Measurements from ENCODE around the gene DSTN. TPM values are rescaled to one million over a fixed set of nuclear protein-coding genes. Genes with fewer than 3 reads are reported as not detected.

DSTN gene
- polyA plus RNA-seq, 1 donor = 304 TPM

DNA sequence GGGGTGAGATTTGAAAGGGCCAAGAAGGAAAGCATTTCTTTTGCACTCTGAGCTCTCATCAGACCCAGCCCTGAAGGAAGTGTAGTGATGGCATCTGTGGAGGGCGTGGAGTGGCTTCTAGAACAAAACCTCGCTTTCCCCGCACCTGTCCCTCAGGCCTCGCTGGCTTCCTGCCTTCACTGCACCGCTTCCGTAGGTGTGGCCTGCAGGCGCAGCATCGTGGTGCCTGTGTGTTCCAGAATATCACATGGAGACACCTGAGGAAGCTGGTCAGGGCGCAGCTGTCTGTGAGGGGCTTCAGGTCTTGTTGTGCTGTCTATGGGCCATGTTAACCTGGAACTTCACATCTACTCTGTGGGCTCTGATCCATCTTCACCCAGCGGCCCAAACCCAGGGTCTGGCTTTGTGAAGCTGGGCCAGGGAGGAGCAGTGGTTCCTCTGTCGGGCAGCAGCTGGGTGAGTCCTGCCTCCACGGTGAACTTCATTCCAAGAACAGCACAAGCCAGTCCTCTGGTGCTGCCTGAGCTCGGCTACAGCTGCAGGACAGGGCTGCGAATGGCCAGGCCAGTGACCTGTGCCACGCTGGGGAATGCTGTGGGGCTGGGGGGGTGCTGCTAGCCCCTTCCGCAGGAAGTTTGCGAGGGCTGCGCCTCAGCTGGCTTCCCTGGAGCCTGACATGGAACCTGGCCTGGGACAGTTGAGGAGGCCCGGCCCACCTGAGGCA lies 40.9 kb downstream of the DSTN start:
- no peaks in the 10 kb centered on the region for H3K27me3 ChIP-seq (ENCODE audit: control insufficient read depth, insufficient read depth, low read length)
- no peak overlapping the region for H3K4me3 ChIP-seq (ENCODE audit: low read length)
- H3K36me3 ChIP-seq (ENCODE audit: control insufficient read depth, insufficient read depth, low read length) = peaks cover 74% of the 10 kb centered on the region
- WGBS (ENCODE audit: insufficient coverage, low lambda C conversion rate) = no CpG with 5 or more reads among the region's 19 CpGs
- DNase-seq = no peak
- no peak overlapping the region for H3K27ac ChIP-seq (ENCODE audit: low read length)
- H3K4me1 ChIP-seq (ENCODE audit: control insufficient read depth, insufficient read depth, low read length) = peaks cover 37% of the 10 kb centered on the region
- peaks cover 4% of the 10 kb centered on the region for H3K9me3 ChIP-seq (ENCODE audit: control insufficient read depth, low read depth, low read length)

DNA sequence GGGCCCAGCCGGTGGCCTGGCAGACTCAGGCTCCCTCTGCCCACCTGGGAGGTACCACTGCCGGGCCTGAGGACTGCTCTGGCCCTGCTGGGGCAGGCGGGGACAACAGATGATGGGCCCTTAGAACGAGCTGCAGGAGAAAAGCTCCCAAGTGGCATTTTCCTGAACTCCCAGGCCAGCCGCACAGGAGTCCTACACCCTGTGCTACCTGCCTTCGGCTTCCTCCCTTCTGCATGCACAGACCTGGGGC lies 41.3 kb downstream of the DSTN start:
- Histone ChIP-seq H3K27me3 (ENCODE audit: control insufficient read depth, insufficient read depth, low read length) (no peaks in the 10 kb centered on the region), H3K4me1 (ENCODE audit: control insufficient read depth, insufficient read depth, low read length) (peaks cover 41% of the 10 kb centered on the region), H3K36me3 (ENCODE audit: control insufficient read depth, insufficient read depth, low read length) (peaks cover 79% of the 10 kb centered on the region), H3K4me3 (ENCODE audit: low read length) (no peak overlapping the region), H3K9me3 (ENCODE audit: control insufficient read depth, low read depth, low read length) (peaks cover 4% of the 10 kb centered on the region), H3K27ac (ENCODE audit: low read length) (no peak overlapping the region)
- no peak for DNase-seq
- WGBS (ENCODE audit: insufficient coverage, low lambda C conversion rate) = no CpG with 5 or more reads among the region's 6 CpGs

DNA sequence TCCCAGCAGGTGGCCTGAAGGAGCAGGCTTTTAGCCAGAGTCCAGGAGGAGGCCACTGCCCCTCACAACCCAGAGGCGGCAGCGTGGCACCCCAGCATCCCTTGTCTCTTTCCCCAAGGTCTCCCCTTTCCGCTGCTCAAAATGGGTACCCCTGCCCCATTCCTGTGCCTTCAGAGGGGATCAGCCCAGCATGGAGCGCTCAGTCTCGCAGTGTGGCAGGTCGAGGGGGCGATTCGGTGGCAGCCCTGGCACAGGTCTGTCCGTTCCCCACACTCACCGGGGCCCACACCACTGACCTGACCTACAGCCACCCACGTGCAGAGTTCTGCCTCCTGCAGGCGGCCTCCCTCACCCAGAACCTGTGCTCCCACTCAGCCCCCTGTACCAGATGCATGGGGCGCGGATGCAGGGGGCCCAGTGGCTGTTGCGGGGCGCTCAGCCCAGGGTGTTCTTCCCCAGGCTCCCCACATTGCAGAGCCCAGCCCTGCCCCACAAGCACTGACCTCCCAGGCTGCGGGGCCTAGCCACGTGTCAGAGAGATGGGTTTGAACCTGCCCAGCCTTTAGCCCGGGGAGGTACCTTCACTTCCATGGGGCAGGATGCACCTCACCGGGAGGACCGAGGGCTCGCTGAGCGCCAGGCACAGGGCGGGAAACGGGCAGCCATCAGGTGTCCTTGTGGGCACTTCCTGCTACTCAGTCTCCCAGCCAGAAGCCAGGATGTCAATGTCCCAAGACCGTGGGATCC lies 41.8 kb downstream of the DSTN start:
- H3K27ac ChIP-seq (ENCODE audit: low read length) = peak overlapping the region; percentile 23
- peaks cover 4% of the 10 kb centered on the region for H3K9me3 ChIP-seq (ENCODE audit: control insufficient read depth, low read depth, low read length)
- WGBS (ENCODE audit: insufficient coverage, low lambda C conversion rate) = no CpG with 5 or more reads among the region's 26 CpGs
- peaks cover 81% of the 10 kb centered on the region for H3K36me3 ChIP-seq (ENCODE audit: control insufficient read depth, insufficient read depth, low read length)
- peaks cover 43% of the 10 kb centered on the region for H3K4me1 ChIP-seq (ENCODE audit: control insufficient read depth, insufficient read depth, low read length)
- no peak overlapping the region for H3K4me3 ChIP-seq (ENCODE audit: low read length)
- no peaks in the 10 kb centered on the region for H3K27me3 ChIP-seq (ENCODE audit: control insufficient read depth, insufficient read depth, low read length)
- peak in 1 of 2 donors; percentile 42 for DNase-seq

DNA sequence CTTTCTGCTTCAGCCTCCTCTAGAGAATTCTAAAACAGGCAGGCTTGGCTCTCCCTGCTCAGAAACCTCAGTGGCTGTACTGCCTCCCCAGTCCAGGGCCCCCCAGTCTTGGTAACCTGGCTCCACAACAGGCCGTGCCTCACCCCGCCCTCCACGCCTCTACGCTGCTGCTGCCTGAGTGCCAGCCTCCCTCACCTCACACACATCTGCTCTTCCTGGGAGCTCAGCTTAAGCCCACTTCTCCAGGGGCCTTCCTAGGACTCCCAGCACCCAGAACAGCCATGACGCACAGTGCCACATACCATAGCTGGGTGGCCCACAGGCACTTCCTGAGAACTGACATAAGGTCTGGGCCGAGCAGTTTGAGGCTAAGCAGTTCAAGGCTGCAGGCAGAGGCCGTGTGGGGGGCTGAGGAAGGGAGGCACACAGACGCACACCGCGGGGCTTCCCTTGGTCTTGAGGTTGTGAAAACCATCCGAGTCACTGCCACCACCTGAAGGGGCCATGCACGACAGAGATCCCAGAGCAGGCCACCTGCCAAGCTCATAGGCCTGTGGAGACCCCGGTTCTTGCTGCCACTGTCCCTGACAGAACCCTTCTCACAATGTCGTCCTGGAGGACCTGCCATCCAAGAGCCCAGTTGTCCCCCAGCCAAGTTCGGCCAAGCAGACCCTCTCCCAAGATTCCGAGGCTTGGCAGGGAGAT lies 42.6 kb downstream of the DSTN start:
- Histone ChIP-seq H3K27ac (ENCODE audit: low read length) (peak overlapping the region; percentile 23), H3K27me3 (ENCODE audit: control insufficient read depth, insufficient read depth, low read length) (no peaks in the 10 kb centered on the region), H3K4me3 (ENCODE audit: low read length) (no peak overlapping the region), H3K4me1 (ENCODE audit: control insufficient read depth, insufficient read depth, low read length) (peaks cover 43% of the 10 kb centered on the region), H3K36me3 (ENCODE audit: control insufficient read depth, insufficient read depth, low read length) (peaks cover 84% of the 10 kb centered on the region), H3K9me3 (ENCODE audit: control insufficient read depth, low read depth, low read length) (peaks cover 4% of the 10 kb centered on the region)
- peak in 1 of 2 donors; percentile 38 for DNase-seq
- WGBS (ENCODE audit: insufficient coverage, low lambda C conversion rate) = no CpG with 5 or more reads among the region's 16 CpGs

DNA sequence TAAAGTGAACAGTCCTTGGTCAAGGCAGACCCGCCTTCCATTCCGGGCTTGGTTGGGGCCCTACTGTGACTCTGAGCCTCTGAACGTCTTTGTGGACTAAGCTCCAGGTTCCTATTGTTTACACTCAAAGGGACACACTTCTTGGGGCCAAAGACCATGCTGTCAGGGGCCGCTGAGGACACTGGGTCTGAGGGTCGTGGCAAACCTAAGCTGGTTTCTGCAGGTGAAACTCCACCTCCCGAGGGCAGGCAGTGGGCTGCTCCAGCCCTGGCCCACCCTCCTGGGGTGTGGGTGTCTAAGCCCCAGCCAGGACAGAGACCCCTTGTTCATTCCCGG lies 43.1 kb downstream of the DSTN start:
- no CpG with 5 or more reads among the region's 7 CpGs for WGBS (ENCODE audit: insufficient coverage, low lambda C conversion rate)
- Histone ChIP-seq H3K9me3 (ENCODE audit: control insufficient read depth, low read depth, low read length) (peaks cover 4% of the 10 kb centered on the region), H3K4me3 (ENCODE audit: low read length) (no peak overlapping the region), H3K27me3 (ENCODE audit: control insufficient read depth, insufficient read depth, low read length) (no peaks in the 10 kb centered on the region), H3K27ac (ENCODE audit: low read length) (no peak overlapping the region), H3K4me1 (ENCODE audit: control insufficient read depth, insufficient read depth, low read length) (peaks cover 43% of the 10 kb centered on the region), H3K36me3 (ENCODE audit: control insufficient read depth, insufficient read depth, low read length) (peaks cover 84% of the 10 kb centered on the region)
- DNase-seq = peak in 1 of 2 donors; percentile 43

DNA sequence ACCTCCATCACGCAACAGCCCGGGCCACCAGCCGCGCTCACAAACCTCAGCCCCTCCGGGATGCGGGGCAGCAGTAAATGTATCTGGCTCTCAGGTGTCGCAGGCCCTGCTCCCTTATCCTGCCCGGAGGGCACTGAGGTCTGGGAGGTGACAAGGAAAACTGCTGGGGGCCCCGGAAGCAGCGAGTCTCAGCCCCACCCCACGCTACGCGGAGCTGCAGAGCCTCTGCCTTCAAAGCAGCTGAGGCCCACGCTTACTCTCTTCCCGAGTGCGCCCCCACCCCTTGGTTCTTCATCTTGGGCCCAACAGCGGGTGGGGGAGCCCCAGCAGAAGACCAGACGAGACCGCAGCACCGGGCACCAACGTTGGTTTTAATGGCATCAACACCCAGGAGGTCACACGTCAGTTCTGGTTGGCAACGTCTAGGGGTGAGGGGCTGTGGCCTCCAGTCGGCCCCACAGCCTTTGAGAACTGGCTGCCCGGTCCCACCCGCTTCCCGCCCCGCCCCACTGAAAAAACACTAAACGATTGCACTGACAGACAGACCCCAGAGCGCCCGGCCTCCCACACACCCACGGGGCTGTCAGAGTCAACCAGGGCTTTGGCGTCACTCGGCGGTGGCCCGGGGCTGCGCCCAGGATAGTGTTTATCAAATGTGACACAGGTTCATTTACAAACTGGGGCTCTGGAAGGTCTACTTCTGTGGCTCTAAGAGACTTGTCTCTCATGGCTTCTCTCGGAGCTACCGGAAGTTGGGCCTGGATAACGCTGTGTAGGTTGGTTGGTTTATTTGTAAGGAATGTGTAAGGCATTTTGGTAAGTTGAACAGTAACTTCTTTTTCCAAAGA lies 43.7 kb downstream of the DSTN start:
- WGBS (ENCODE audit: insufficient coverage, low lambda C conversion rate) = no CpG with 5 or more reads among the region's 40 CpGs

DNA sequence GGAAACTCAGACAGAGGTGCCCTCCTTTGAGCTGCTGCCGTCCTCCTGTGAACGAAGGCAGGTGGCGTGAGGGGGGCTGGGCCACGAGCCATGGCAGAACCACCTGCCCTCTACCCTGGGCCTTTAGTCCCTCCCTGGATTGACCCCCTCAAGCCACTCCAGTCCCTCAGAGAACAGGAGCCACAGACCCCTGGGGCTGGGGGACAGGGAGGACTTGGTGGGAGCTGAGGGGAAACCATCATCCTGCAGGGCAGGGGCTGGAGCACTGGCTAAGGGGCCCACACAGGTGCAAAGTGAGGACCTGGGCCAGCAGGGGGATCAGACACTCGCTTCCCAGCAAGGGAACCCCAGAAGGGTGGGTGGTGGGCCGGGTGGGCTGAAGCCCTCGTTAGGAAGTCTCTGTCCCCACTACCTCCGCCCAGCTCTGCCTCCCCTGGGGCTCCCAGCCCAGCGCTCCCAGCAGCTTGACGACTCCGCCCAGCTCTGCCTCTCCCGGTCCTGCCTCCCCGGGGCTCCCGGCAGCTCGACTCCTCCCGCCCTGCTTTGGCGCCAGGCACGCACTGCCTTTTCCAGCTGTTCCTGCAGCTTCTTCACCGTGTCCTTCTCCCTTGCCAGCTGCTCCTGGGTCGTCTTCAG lies 44.4 kb downstream of the DSTN start:
- DNase-seq = peak in 1 of 2 donors; percentile 60
- Histone ChIP-seq H3K4me1 (ENCODE audit: control insufficient read depth, insufficient read depth, low read length) (peaks cover 43% of the 10 kb centered on the region), H3K9me3 (ENCODE audit: control insufficient read depth, low read depth, low read length) (peaks cover 4% of the 10 kb centered on the region), H3K27ac (ENCODE audit: low read length) (peak overlapping the region; percentile 24), H3K4me3 (ENCODE audit: low read length) (no peak overlapping the region), H3K27me3 (ENCODE audit: control insufficient read depth, insufficient read depth, low read length) (no peaks in the 10 kb centered on the region), H3K36me3 (ENCODE audit: control insufficient read depth, insufficient read depth, low read length) (peaks cover 94% of the 10 kb centered on the region)
- no CpG with 5 or more reads among the region's 20 CpGs for WGBS (ENCODE audit: insufficient coverage, low lambda C conversion rate)

More for the DNA sequence above, 43.7 kb downstream of the DSTN start:
- Histone ChIP-seq H3K27me3 (ENCODE audit: control insufficient read depth, insufficient read depth, low read length) (no peaks in the 10 kb centered on the region), H3K4me1 (ENCODE audit: control insufficient read depth, insufficient read depth, low read length) (peaks cover 43% of the 10 kb centered on the region), H3K27ac (ENCODE audit: low read length) (no peak overlapping the region), H3K9me3 (ENCODE audit: control insufficient read depth, low read depth, low read length) (peaks cover 4% of the 10 kb centered on the region), H3K36me3 (ENCODE audit: control insufficient read depth, insufficient read depth, low read length) (peaks cover 87% of the 10 kb centered on the region), H3K4me3 (ENCODE audit: low read length) (no peak overlapping the region)
- no peak for DNase-seq

DNA sequence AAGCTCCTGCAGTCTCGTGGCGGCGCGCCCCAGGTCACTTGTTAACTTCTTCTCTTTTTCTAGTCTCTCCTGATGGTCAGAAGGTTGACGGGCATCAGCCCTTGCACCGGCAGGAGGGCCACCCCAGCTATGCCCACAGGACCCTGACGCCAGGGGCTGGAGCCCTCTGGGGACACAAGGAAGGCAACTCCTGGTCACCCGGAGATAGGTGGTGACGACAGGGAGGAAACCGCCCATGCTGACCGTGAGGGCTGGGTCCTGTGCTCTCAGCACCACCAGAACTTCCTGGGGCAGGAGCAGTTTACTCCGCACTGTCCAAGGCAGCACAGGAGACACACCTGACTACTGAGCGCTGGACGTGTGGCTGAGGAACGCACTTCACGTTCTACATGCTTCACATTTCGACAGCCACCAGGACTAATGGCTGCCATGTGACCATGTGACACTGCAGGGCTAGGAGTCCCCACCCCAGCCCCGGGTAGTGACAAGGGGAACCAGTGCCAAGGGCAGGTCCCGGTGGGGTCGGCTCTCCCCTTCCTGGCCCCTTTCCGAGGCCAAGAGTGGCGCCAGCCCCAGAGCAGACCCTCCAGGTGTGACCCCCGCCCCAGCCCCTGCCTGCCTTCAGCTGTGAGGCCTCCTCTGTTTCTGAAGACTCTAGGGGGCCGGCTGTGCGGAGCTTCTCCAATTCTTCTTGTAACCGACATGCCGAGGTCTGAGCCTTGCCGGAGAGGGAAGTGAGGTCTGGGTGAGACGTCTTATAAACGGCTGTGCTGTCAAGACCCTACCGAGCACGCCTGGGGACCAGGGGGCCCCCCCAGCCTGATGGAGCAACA lies 45.2 kb downstream of the DSTN start:
- Histone ChIP-seq H3K4me3 (ENCODE audit: low read length) (no peak overlapping the region), H3K36me3 (ENCODE audit: control insufficient read depth, insufficient read depth, low read length) (peaks cover 95% of the 10 kb centered on the region), H3K27me3 (ENCODE audit: control insufficient read depth, insufficient read depth, low read length) (no peaks in the 10 kb centered on the region), H3K9me3 (ENCODE audit: control insufficient read depth, low read depth, low read length) (peaks cover 4% of the 10 kb centered on the region), H3K27ac (ENCODE audit: low read length) (no peak overlapping the region), H3K4me1 (ENCODE audit: control insufficient read depth, insufficient read depth, low read length) (peaks cover 43% of the 10 kb centered on the region)
- DNase-seq = no peak
- WGBS (ENCODE audit: insufficient coverage, low lambda C conversion rate) = no CpG with 5 or more reads among the region's 32 CpGs

DNA sequence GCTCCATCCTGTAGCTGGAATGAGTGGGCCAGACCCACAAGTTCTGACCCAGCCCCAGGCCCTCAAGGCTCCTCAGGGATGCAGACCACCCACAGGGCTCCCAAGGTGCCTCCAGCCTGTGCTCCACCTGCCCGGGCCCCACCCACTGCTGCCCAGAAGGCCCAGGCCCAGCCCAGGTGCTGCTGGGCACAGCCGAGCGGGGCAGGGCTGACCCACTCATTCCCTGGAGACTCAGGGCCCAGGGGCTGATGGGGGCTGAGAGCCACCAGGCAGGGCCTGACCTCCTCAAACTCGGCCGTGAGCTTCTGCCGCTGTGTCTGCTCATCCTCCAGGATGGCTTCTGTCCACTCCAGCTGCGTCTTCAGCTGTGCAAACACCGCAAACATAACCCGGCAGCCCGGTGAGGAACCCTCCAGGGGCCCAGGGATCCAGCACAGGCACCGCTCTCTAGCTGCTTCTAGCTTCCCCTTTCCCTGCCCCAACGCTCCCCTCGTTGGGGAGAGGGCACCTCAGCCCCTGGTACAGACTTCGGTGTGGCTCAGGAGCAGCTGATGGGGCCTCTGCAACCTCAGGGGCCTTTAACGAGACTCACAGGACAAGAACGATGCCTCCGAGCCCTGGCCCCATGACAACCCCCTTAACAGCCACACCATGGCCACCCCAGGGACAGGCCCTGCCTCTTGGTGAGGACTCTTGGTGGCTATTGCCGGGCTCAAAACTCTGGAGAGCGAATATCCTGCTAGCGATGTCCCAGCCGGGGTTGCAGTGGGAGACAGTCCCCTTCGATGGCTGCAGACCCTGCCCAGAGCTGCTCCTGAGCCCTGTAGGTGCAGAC lies 46.0 kb downstream of the DSTN start:
- Histone ChIP-seq H3K4me1 (ENCODE audit: control insufficient read depth, insufficient read depth, low read length) (peaks cover 43% of the 10 kb centered on the region), H3K27ac (ENCODE audit: low read length) (no peak overlapping the region), H3K27me3 (ENCODE audit: control insufficient read depth, insufficient read depth, low read length) (no peaks in the 10 kb centered on the region), H3K9me3 (ENCODE audit: control insufficient read depth, low read depth, low read length) (peaks cover 4% of the 10 kb centered on the region), H3K4me3 (ENCODE audit: low read length) (no peak overlapping the region), H3K36me3 (ENCODE audit: control insufficient read depth, insufficient read depth, low read length) (peaks cover 97% of the 10 kb centered on the region)
- DNase-seq = no peak
- WGBS (ENCODE audit: insufficient coverage, low lambda C conversion rate) = no CpG with 5 or more reads among the region's 22 CpGs
